ENCODE data around the gene THBS3.

The THBS3 gene

GRCh38 chr1:155206891-155207805 is 549 bp downstream of the THBS3 start:
- Histone ChIP-seq H3K4me1 (ENCODE audit: control insufficient read depth in 1 of 2, insufficient read depth in 2 of 2, low read length in 2 of 2) (peaks cover 21 to 26% of the 10 kb centered on the region in 2 donors), H3K27me3 (ENCODE audit: control insufficient read depth in 1 of 2, insufficient read depth in 2 of 2, low read length in 2 of 2) (no peaks in the 10 kb centered on the region), H3K4me3 (ENCODE audit: low read depth in 1 of 2, low read length in 2 of 2) (peak overlapping the region; percentile 14 to 38), H3K36me3 (ENCODE audit: control insufficient read depth in 1 of 2, insufficient read depth in 2 of 2, low read length in 2 of 2) (peaks cover 0 to 4% of the 10 kb centered on the region in 2 donors), H3K9ac (ENCODE audit: low read depth in 1 of 2, low read length in 2 of 2) (peak overlapping the region; percentile 44 to 45), H3K9me3 (ENCODE audit: control insufficient read depth in 1 of 2, low read length in 2 of 2) (no peaks in the 10 kb centered on the region), H3K27ac (ENCODE audit: low read depth, low read length) (peak overlapping the region; percentile 52)

GRCh38 chr1:155205969-155206593 is 1.6 kb downstream of the THBS3 start:
- Histone ChIP-seq H3K4me1 (ENCODE audit: control insufficient read depth in 1 of 2, insufficient read depth in 2 of 2, low read length in 2 of 2) (peaks cover 21 to 26% of the 10 kb centered on the region in 2 donors), H3K27ac (ENCODE audit: low read depth, low read length) (no peak overlapping the region), H3K4me3 (ENCODE audit: low read depth in 1 of 2, low read length in 2 of 2) (no peak overlapping the region), H3K27me3 (ENCODE audit: control insufficient read depth in 1 of 2, insufficient read depth in 2 of 2, low read length in 2 of 2) (no peaks in the 10 kb centered on the region), H3K36me3 (ENCODE audit: control insufficient read depth in 1 of 2, insufficient read depth in 2 of 2, low read length in 2 of 2) (no peaks in the 10 kb centered on the region), H3K9ac (ENCODE audit: low read depth in 1 of 2, low read length in 2 of 2) (no peak overlapping the region), H3K9me3 (ENCODE audit: control insufficient read depth in 1 of 2, low read length in 2 of 2) (no peaks in the 10 kb centered on the region)

GRCh38 chr1:155205035-155205434 is 2.7 kb downstream of the THBS3 start:
- Histone ChIP-seq H3K9ac (ENCODE audit: low read depth in 1 of 2, low read length in 2 of 2) (no peak overlapping the region), H3K4me1 (ENCODE audit: control insufficient read depth in 1 of 2, insufficient read depth in 2 of 2, low read length in 2 of 2) (peaks cover 21 to 24% of the 10 kb centered on the region in 2 donors), H3K36me3 (ENCODE audit: control insufficient read depth in 1 of 2, insufficient read depth in 2 of 2, low read length in 2 of 2) (peaks cover 0 to 5% of the 10 kb centered on the region in 2 donors), H3K4me3 (ENCODE audit: low read depth in 1 of 2, low read length in 2 of 2) (no peak overlapping the region), H3K27me3 (ENCODE audit: control insufficient read depth in 1 of 2, insufficient read depth in 2 of 2, low read length in 2 of 2) (no peaks in the 10 kb centered on the region), H3K9me3 (ENCODE audit: control insufficient read depth in 1 of 2, low read length in 2 of 2) (no peaks in the 10 kb centered on the region), H3K27ac (ENCODE audit: low read depth, low read length) (no peak overlapping the region)

GRCh38 chr1:155202731-155203515 is 4.8 kb downstream of the THBS3 start:
- peaks cover 0 to 11% of the 10 kb centered on the region in 2 donors for H3K36me3 ChIP-seq (ENCODE audit: control insufficient read depth in 1 of 2, insufficient read depth in 2 of 2, low read length in 2 of 2)
- no peaks in the 10 kb centered on the region for H3K27me3 ChIP-seq (ENCODE audit: control insufficient read depth in 1 of 2, insufficient read depth in 2 of 2, low read length in 2 of 2)
- no peak overlapping the region for H3K4me3 ChIP-seq (ENCODE audit: low read depth in 1 of 2, low read length in 2 of 2)
- no peak overlapping the region for H3K9ac ChIP-seq (ENCODE audit: low read depth in 1 of 2, low read length in 2 of 2)
- no peaks in the 10 kb centered on the region for H3K9me3 ChIP-seq (ENCODE audit: control insufficient read depth in 1 of 2, low read length in 2 of 2)
- H3K27ac ChIP-seq (ENCODE audit: low read depth, low read length), result no peak overlapping the region
- peaks cover 7 to 11% of the 10 kb centered on the region in 2 donors for H3K4me1 ChIP-seq (ENCODE audit: control insufficient read depth in 1 of 2, insufficient read depth in 2 of 2, low read length in 2 of 2)

- H3K27ac ChIP-seq (ENCODE audit: low read depth, low read length), result no peak overlapping the region
- H3K4me3 ChIP-seq (ENCODE audit: low read depth in 1 of 2, low read length in 2 of 2), result no peak overlapping the region
- no peaks in the 10 kb centered on the region for H3K9me3 ChIP-seq (ENCODE audit: control insufficient read depth in 1 of 2, low read length in 2 of 2)
- H3K9ac ChIP-seq (ENCODE audit: low read depth in 1 of 2, low read length in 2 of 2), result no peak overlapping the region
- peaks cover 4% of the 10 kb centered on the region in 2 donors for H3K4me1 ChIP-seq (ENCODE audit: control insufficient read depth in 1 of 2, insufficient read depth in 2 of 2, low read length in 2 of 2)
- no peaks in the 10 kb centered on the region for H3K27me3 ChIP-seq (ENCODE audit: control insufficient read depth in 1 of 2, insufficient read depth in 2 of 2, low read length in 2 of 2)
- H3K36me3 ChIP-seq (ENCODE audit: control insufficient read depth in 1 of 2, insufficient read depth in 2 of 2, low read length in 2 of 2), result peaks cover 0 to 13% of the 10 kb centered on the region in 2 donors
Measured at GRCh38 chr1:155202198-155202597, 5.5 kb downstream of the THBS3 start.

GRCh38 chr1:155200920-155201319 is 6.8 kb downstream of the THBS3 start:
- no peaks in the 10 kb centered on the region for H3K9me3 ChIP-seq (ENCODE audit: control insufficient read depth in 1 of 2, low read length in 2 of 2)
- H3K4me3 ChIP-seq (ENCODE audit: low read depth in 1 of 2, low read length in 2 of 2), result no peak overlapping the region
- peaks cover 0 to 13% of the 10 kb centered on the region in 2 donors for H3K36me3 ChIP-seq (ENCODE audit: control insufficient read depth in 1 of 2, insufficient read depth in 2 of 2, low read length in 2 of 2)
- H3K27me3 ChIP-seq (ENCODE audit: control insufficient read depth in 1 of 2, insufficient read depth in 2 of 2, low read length in 2 of 2), result no peaks in the 10 kb centered on the region
- H3K9ac ChIP-seq (ENCODE audit: low read depth in 1 of 2, low read length in 2 of 2), result no peak overlapping the region
- H3K27ac ChIP-seq (ENCODE audit: low read depth, low read length), result no peak overlapping the region
- H3K4me1 ChIP-seq (ENCODE audit: control insufficient read depth in 1 of 2, insufficient read depth in 2 of 2, low read length in 2 of 2), result peaks cover 0 to under 1% of the 10 kb centered on the region in 2 donors

GRCh38 chr1:155199792-155200191 is 7.9 kb downstream of the THBS3 start:
- Histone ChIP-seq H3K9me3 (ENCODE audit: control insufficient read depth in 1 of 2, low read length in 2 of 2) (no peaks in the 10 kb centered on the region), H3K4me1 (ENCODE audit: control insufficient read depth in 1 of 2, insufficient read depth in 2 of 2, low read length in 2 of 2) (peaks cover 0 to 9% of the 10 kb centered on the region in 2 donors), H3K27me3 (ENCODE audit: control insufficient read depth in 1 of 2, insufficient read depth in 2 of 2, low read length in 2 of 2) (no peaks in the 10 kb centered on the region), H3K9ac (ENCODE audit: low read depth in 1 of 2, low read length in 2 of 2) (no peak overlapping the region), H3K36me3 (ENCODE audit: control insufficient read depth in 1 of 2, insufficient read depth in 2 of 2, low read length in 2 of 2) (peaks cover 0 to 13% of the 10 kb centered on the region in 2 donors), H3K4me3 (ENCODE audit: low read depth in 1 of 2, low read length in 2 of 2) (no peak overlapping the region), H3K27ac (ENCODE audit: low read depth, low read length) (no peak overlapping the region)

DNA sequence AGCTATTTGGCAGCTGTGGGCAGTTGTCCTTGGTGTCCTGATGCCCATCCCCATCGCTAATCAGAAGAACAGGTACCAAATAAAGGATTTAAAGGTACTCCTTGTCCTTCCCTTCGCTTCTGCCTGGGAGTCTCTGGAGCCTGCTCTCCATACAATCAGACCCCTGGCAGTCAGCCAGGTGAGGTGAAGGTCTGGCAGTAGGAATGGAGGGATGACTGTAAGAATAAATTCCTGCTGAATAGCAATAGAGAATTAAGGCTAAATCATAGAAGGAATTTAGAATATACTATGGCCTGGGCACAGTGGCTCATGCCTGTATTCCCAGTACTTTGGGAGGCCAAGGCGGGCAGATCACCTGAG is 9.2 kb downstream of the THBS3 start:
- no peaks in the 10 kb centered on the region for H3K27me3 ChIP-seq (ENCODE audit: control insufficient read depth in 1 of 2, insufficient read depth in 2 of 2, low read length in 2 of 2)
- H3K9me3 ChIP-seq (ENCODE audit: control insufficient read depth in 1 of 2, low read length in 2 of 2), result no peaks in the 10 kb centered on the region
- no peak overlapping the region for H3K27ac ChIP-seq (ENCODE audit: low read depth, low read length)
- peaks cover 9 to 19% of the 10 kb centered on the region in 2 donors for H3K4me1 ChIP-seq (ENCODE audit: control insufficient read depth in 1 of 2, insufficient read depth in 2 of 2, low read length in 2 of 2)
- H3K36me3 ChIP-seq (ENCODE audit: control insufficient read depth in 1 of 2, insufficient read depth in 2 of 2, low read length in 2 of 2), result peaks cover 0 to 13% of the 10 kb centered on the region in 2 donors
- H3K9ac ChIP-seq (ENCODE audit: low read depth in 1 of 2, low read length in 2 of 2), result no peak overlapping the region
- H3K4me3 ChIP-seq (ENCODE audit: low read depth in 1 of 2, low read length in 2 of 2), result no peak overlapping the region

GRCh38 chr1:155197901-155198546 is 9.7 kb downstream of the THBS3 start:
- Histone ChIP-seq H3K27ac (ENCODE audit: low read depth, low read length) (no peak overlapping the region), H3K4me1 (ENCODE audit: control insufficient read depth in 1 of 2, insufficient read depth in 2 of 2, low read length in 2 of 2) (peaks cover 14 to 19% of the 10 kb centered on the region in 2 donors), H3K27me3 (ENCODE audit: control insufficient read depth in 1 of 2, insufficient read depth in 2 of 2, low read length in 2 of 2) (no peaks in the 10 kb centered on the region), H3K9ac (ENCODE audit: low read depth in 1 of 2, low read length in 2 of 2) (no peak overlapping the region), H3K36me3 (ENCODE audit: control insufficient read depth in 1 of 2, insufficient read depth in 2 of 2, low read length in 2 of 2) (peaks cover 0 to 13% of the 10 kb centered on the region in 2 donors), H3K9me3 (ENCODE audit: control insufficient read depth in 1 of 2, low read length in 2 of 2) (no peaks in the 10 kb centered on the region), H3K4me3 (ENCODE audit: low read depth in 1 of 2, low read length in 2 of 2) (no peak overlapping the region)

Data from duodenal mucosa (tissue), 2 donors.